ENCODE results near the gene CLCN2. TPM values are rescaled to one million over a fixed set of nuclear protein-coding genes. Genes with fewer than 3 reads are reported as not detected.

CLCN2 gene
- total RNA-seq, 6 experiments from 2014 or later = 3.4 to 5.1 (median 4.2) TPM

DNA sequence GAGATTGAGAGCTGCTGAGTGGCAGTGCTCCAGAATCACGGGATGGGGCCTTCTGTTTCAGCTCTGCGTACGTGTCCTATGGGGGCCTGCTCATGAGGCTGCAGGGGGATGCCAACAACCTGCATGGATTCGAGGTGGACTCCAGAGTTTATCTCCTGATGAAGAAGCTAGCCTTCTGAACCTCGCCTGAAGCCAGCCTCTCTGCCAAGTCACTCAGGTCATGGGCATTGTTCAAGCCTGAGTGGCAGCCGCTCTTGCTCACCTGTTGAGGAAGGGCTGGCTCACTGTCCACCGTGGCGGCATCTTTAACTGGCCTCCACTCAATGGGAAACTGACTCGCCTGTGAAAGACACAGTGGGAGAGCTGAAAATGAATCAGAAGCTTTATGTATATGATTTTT is 6.7 kb upstream of the CLCN2 start:
- H3K27ac Mint-ChIP-seq = peak overlapping the region; percentile 85; the same call in 1 of the 2 replicates
- H3K27me3 Mint-ChIP-seq (ENCODE audit: insufficient read depth) = peaks cover 4% of the 10 kb centered on the region
- H3K36me3 Mint-ChIP-seq (ENCODE audit: low read depth) = peaks cover 39% of the 10 kb centered on the region
- peaks cover 58% of the 10 kb centered on the region for H3K4me1 Mint-ChIP-seq (ENCODE audit: low read depth)
- H3K4me3 Mint-ChIP-seq = no peak overlapping the region; the same call in 1 of the 2 replicates
- TF ChIP-seq, protein P1, sequence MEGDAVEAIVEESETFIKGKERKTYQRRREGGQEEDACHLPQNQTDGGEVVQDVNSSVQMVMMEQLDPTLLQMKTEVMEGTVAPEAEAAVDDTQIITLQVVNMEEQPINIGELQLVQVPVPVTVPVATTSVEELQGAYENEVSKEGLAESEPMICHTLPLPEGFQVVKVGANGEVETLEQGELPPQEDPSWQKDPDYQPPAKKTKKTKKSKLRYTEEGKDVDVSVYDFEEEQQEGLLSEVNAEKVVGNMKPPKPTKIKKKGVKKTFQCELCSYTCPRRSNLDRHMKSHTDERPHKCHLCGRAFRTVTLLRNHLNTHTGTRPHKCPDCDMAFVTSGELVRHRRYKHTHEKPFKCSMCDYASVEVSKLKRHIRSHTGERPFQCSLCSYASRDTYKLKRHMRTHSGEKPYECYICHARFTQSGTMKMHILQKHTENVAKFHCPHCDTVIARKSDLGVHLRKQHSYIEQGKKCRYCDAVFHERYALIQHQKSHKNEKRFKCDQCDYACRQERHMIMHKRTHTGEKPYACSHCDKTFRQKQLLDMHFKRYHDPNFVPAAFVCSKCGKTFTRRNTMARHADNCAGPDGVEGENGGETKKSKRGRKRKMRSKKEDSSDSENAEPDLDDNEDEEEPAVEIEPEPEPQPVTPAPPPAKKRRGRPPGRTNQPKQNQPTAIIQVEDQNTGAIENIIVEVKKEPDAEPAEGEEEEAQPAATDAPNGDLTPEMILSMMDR (IDR thresholded peaks at IDR 0.05) = no peak
- no peak for DNase-seq
- no peaks in the 10 kb centered on the region for H3K9me3 Mint-ChIP-seq

DNA sequence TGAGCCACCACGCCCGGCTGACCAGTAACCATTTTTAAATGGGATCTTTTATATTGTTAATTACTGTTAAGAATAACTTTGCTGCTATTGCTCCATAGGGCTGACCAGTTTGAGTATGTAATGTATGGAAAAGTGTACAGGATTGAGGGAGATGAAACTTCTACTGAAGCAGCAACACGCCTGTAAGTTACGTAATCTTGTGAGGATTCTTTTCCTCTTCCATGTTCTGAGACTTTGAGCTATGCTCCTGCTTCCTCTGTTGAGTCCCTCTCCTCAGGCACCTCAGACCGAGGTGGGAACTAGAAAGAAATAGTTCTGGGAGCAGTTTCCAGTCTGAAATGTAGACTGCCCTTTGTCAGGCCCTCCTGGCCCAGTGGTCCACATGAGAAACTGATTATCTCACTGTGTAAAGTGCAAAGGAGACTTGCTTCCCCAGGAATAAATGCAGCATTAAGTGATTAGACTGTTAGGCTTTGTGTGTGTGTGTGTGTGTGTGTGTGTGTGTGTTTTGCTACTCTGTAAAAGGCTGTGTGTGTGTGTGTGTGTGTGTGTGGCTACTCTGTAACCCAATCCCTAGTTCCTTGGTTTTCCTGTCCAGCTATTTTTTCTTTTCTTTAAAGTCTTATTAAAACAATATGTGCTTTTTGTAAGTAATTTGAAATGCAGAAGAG is 5.3 kb upstream of the CLCN2 start:
- Mint-ChIP-seq H3K4me3 (no peak overlapping the region), H3K4me1 (ENCODE audit: low read depth) (peaks cover 56% of the 10 kb centered on the region), H3K27ac (peak overlapping the region; percentile 71), H3K27me3 (ENCODE audit: insufficient read depth) (peaks cover 6% of the 10 kb centered on the region), H3K36me3 (ENCODE audit: low read depth) (peaks cover 39% of the 10 kb centered on the region), H3K9me3 (no peaks in the 10 kb centered on the region)
- no peak for DNase-seq
- TF ChIP-seq, protein P1 (IDR thresholded peaks at IDR 0.05) = no peak

DNA sequence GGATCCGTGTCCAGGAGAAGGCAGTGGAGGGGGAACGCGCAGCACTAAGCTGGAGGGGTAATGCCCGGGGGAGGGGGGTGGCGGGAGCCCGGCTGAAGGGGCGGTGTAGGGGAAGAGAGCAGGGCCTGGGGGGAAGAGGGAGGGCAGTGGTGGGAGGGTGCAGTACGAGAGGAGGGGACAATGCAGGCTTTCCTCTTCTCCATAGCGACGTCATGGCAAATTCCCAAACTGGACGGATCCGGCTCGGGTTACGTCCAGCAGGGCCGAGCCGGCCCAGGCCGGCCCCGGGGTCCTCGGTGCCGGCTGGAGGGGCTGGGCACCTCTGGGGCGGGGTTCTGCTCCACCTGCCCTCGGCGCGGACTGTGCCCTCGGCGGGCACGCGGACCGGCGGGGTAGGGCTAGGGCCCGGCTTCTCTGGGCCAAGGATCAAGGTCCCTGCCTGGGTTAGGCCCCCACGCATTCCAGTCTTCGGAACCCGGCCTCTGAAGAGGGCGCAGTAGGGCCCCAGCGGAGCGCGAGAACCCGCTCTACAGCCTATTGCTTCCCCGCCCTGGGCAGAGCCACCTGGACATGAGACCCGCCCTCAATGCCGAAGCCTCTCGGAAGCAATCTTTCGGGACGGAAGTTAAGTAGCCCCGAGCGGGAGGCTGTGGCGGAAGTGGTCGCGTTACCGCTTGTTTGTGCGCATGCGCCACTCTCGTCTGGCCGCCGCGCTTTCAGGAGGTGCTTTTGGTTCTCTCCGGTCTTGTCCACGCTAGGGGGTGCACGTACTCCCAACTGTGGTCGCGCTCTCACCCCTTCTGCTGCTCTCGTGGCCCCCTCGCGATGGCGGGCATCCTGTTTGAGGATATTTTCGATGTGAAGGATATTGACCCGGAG is 1.5 kb upstream of the CLCN2 start:
- peak overlapping the region; percentile 99 for H3K4me3 Mint-ChIP-seq
- peak overlapping the region; percentile 99 for H3K27ac Mint-ChIP-seq
- peaks cover 45% of the 10 kb centered on the region for H3K4me1 Mint-ChIP-seq (ENCODE audit: low read depth)
- peaks cover 23% of the 10 kb centered on the region for H3K36me3 Mint-ChIP-seq (ENCODE audit: low read depth)
- peaks cover 6% of the 10 kb centered on the region for H3K27me3 Mint-ChIP-seq (ENCODE audit: insufficient read depth)
- peak; percentile 96 for DNase-seq
- TF ChIP-seq, protein P1 (IDR thresholded peaks at IDR 0.05) = peak; percentile 76
- no peaks in the 10 kb centered on the region for H3K9me3 Mint-ChIP-seq

DNA sequence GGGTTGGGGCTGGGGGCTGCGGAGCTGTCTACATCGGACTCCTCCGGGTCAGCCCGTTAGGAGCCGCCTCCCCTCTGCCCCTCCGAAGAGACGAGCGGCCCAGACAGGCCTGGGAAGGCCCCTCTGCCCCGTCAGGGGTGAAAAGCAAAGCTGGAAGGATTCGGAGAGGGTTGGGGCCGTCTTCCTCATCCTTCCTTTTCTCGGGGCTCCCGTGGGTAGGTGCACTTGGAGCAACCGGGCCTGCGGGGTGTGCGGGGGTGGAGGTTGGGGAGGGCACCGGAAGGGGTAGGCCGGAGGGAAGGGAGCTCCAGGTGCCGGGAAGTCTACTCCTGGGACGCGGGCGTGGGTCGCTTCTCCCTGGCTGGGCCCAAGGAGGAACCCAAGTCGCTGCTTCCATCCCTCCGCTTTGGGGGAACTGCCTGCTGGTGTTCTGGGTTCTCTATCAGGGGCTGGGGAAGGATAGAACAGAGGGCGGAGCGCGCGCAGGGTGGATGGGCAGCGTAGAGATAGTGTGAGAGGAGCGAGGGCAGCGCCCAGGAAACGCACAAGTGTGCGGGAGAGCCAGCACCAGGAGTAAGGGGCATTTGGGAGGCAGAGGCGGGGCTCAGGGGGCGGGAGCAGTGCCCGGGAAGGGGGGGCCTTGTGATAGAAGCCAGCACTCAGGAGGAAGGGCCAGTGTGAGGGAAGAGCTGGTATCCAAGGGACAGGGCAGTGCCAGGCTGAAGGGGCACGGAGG is 695 bp upstream of the CLCN2 start:
- peaks cover 37% of the 10 kb centered on the region for H3K4me1 Mint-ChIP-seq (ENCODE audit: low read depth)
- no peaks in the 10 kb centered on the region for H3K9me3 Mint-ChIP-seq
- H3K36me3 Mint-ChIP-seq (ENCODE audit: low read depth) = peaks cover 18% of the 10 kb centered on the region
- peak; percentile 53 for DNase-seq
- peak overlapping the region; percentile 99 for H3K27ac Mint-ChIP-seq
- H3K27me3 Mint-ChIP-seq (ENCODE audit: insufficient read depth) = peaks cover 6% of the 10 kb centered on the region
- H3K4me3 Mint-ChIP-seq = peak overlapping the region; percentile 99
- TF ChIP-seq, protein P1 (IDR thresholded peaks at IDR 0.05) = no peak

DNA sequence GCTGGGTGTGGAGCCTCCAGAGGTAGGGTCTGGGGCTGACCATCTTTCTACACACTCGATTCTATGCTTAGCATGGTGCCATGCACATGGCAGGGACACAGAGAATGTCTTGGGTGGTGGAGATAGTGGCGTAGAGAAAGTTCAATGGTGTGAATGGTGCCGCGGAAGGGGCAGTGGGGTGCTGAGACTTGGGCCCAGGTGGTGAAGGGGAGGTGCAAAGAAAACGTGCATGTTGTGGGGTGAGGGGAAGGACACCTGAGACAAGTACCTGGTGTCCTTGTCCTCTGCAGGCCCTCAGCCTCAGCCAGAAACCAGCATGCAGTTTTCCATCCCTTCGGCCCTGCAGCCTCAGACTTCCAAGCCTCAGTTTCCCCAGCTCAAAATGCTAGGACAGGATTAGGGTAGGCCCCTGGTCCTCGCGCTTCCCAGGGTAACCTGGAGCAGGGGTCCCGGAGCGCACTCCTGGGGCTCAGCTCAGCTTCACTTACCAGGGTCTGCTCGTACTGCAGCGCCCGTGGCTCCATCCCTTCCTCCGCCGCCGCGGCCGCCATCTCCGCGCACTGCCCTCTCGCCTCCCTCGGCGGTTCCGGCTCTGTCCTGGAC is 375 bp downstream of the CLCN2 start:
- H3K4me3 Mint-ChIP-seq = peak overlapping the region; percentile 91
- no peaks in the 10 kb centered on the region for H3K9me3 Mint-ChIP-seq
- DNase-seq = no peak
- TF ChIP-seq, protein P1 (IDR thresholded peaks at IDR 0.05) = no peak
- H3K36me3 Mint-ChIP-seq (ENCODE audit: low read depth) = peaks cover 12% of the 10 kb centered on the region
- H3K27me3 Mint-ChIP-seq (ENCODE audit: insufficient read depth) = peaks cover 6% of the 10 kb centered on the region
- peak overlapping the region; percentile 72 for H3K27ac Mint-ChIP-seq
- H3K4me1 Mint-ChIP-seq (ENCODE audit: low read depth) = peaks cover 29% of the 10 kb centered on the region

All from HFFc6 (cell line).